Left renal pelvis (tissue), 4 donors: ENCODE data around the gene HPRT1. TPM values are rescaled to one million over a fixed set of nuclear protein-coding genes. Genes with fewer than 3 reads are reported as not detected.
"Not testable (repeated sequence)": the region's sequence is repeated elsewhere in the genome, so short reads cannot be mapped to it uniquely, and the experiment has no call there.

Experiments used
- DNase-seq, 4 donors: peaks; one replicate each; pipeline ENCODE4 v3.0.0-alpha.2; 2013; ENCODE audit warnings: low read depth in 4 of 4, low spot score in 3 of 4
- polyA plus RNA-seq, 4 donors: library from polyadenylated mRNA; unstranded; fragments of 120-200 nt; gene quantifications; one replicate each; pipeline ENCODE4 v1.2.1, GENCODE V29; 2013; ENCODE audit not compliant: insufficient read length in 4 of 4

Gene HPRT1
- polyA plus RNA-seq, result 10 to 100 TPM; 26.3 to 54.0 (median 43.4) TPM

GRCh38 chrX:134460005-134460861, at the start of gene HPRT1:
HPRT1 (plus strand) TSS chrX:134460165; CDS start chrX:134460312, 147 bp downstream.
- DNase-seq, result peak in 2 of 4 donors; percentile 45

GRCh38 chrX:134416087-134416486, 43.9 kb upstream of the HPRT1 start:
- no peak for DNase-seq

- no peak for DNase-seq
These were observed 41.5 kb upstream of the HPRT1 start for GRCh38 chrX:134418317-134419113.

GRCh38 chrX:134419784-134420183, 40.2 kb upstream of the HPRT1 start:
- DNase-seq, result no peak

- DNase-seq, result no peak
These were observed 36.4 kb upstream of the HPRT1 start for GRCh38 chrX:134423606-134424005.

GRCh38 chrX:134426281-134426680, 33.7 kb upstream of the HPRT1 start:
- DNase-seq, result no peak

GRCh38 chrX:134431894-134432293, 28.1 kb upstream of the HPRT1 start:
- DNase-seq, result no peak

GRCh38 chrX:134435894-134436293, 24.1 kb upstream of the HPRT1 start:
- no peak for DNase-seq

GRCh38 chrX:134443020-134443419, 16.9 kb upstream of the HPRT1 start:
- DNase-seq, result no peak

- no peak for DNase-seq
These were observed 16.5 kb upstream of the HPRT1 start for GRCh38 chrX:134443461-134443860.

GRCh38 chrX:134444681-134445080, 15.3 kb upstream of the HPRT1 start:
- DNase-seq, result no peak

- no peak for DNase-seq
These were observed 7.4 kb upstream of the HPRT1 start for GRCh38 chrX:134452596-134452995.

- no peak for DNase-seq
These were observed 6.3 kb upstream of the HPRT1 start for GRCh38 chrX:134453631-134454030.

GRCh38 chrX:134454506-134454905, 5.5 kb upstream of the HPRT1 start:
- no peak for DNase-seq

- DNase-seq, result no peak
These were observed 2.3 kb upstream of the HPRT1 start for GRCh38 chrX:134457708-134458107.

- DNase-seq, result no peak
These were observed 321 bp upstream of the HPRT1 start for GRCh38 chrX:134459683-134460004.

- DNase-seq, result no peak
These were observed 876 bp downstream of the HPRT1 start for GRCh38 chrX:134460862-134461220.

- DNase-seq, result no peak
These were observed 1.5 kb downstream of the HPRT1 start for GRCh38 chrX:134461437-134461836.

GRCh38 chrX:134462927-134463326, 3.0 kb downstream of the HPRT1 start:
- DNase-seq, result no peak

GRCh38 chrX:134464453-134464852, 4.5 kb downstream of the HPRT1 start:
- DNase-seq, result not testable (repeated sequence)

- no peak for DNase-seq
These were observed 9.5 kb downstream of the HPRT1 start for GRCh38 chrX:134469486-134469885.

GRCh38 chrX:134470013-134470412, 10.0 kb downstream of the HPRT1 start:
- no peak for DNase-seq
